HepG2 (cell line): ENCODE measurements around the gene PPP4R4.

Experiments
- AGO1 ChIP-seq: fragments of 200-400 bp; formaldehyde crosslinking; IDR thresholded peaks from 2 replicates; pipeline ENCODE4 v1.6.1; 2017; ENCODE audit warnings: mild to moderate bottlenecking, low read depth, low read length, moderate library complexity; ENCODE audit not compliant: poor library complexity, severe bottlenecking
- KAT7 ChIP-seq: IDR thresholded peaks from 2 replicates; pipeline ENCODE4 v1.6.1; 2018; ENCODE audit warnings: borderline replicate concordance, missing compliant biosample characterization
- MBNL3 ChIP-seq: fragments of 250-450 bp; sonication (Bioruptor Pico); conservative IDR thresholded peaks from 2 replicates; pipeline ENCODE4 v1.8.0; 2022; ENCODE audit warnings: mild to moderate bottlenecking, inconsistent platforms
- SIN3A ChIP-seq: IDR thresholded peaks from 2 replicates; pipeline ENCODE4 v1.6.1; 2011; ENCODE audit warnings: low read depth, mild to moderate bottlenecking, control low read depth, low read length, borderline replicate concordance
- SIN3B ChIP-seq: fragments of 150-350 bp; IDR thresholded peaks from 2 replicates; pipeline ENCODE4 v1.6.1; 2014; ENCODE audit warnings: low read length
- TF ChIP-seq, protein P1 (sequence below): fragments of 450-650 bp; IDR thresholded peaks from 2 replicates; pipeline ENCODE4 v1.6.1; 2017; ENCODE audit warnings: mild to moderate bottlenecking
- TF ChIP-seq, protein P2 (sequence below), 2 experiments: sonication (generic) in 1 of 2; formaldehyde crosslinking in 1 of 2; IDR thresholded peaks; 2 replicates each; pipeline versions ENCODE4 v1.4.0 to v1.6.1; 2018 to 2020; ENCODE audit warnings: missing genetic modification reagents in 2 of 2, borderline replicate concordance in 1 of 2, low read depth in 1 of 2, mild to moderate bottlenecking in 1 of 2, missing biosample characterization in 1 of 2
- TF ChIP-seq, protein P3 (sequence below): sonication (generic); formaldehyde crosslinking; IDR thresholded peaks from 2 replicates; pipeline ENCODE4 v1.4.0; 2020; ENCODE audit warnings: missing genetic modification reagents
- TF ChIP-seq, protein P4 (sequence below): sonication (generic); formaldehyde crosslinking; IDR thresholded peaks from 2 replicates; pipeline ENCODE4 v1.5.0; 2020; ENCODE audit warnings: mild to moderate bottlenecking, missing genetic modification reagents

DNA sequence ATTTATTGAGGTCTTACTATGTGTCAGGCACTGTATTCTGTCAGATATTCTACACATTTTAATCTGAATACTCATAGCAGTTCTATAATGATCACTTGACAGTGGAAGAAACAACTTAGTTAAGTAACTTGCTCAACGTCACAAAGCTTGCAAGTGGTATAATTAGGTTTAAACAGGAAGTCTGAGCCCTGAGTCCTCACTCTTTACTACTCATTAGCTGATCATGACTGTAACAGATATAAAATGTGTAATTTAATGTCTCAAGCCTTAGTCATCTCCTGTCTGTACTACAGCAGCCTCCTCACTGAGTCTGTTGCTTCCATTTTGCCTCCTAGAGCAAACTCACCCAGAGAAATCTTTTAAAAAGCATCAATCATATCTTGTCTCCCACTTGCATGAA is 38.9 kb downstream of the PPP4R4 start:
- TF ChIP-seq, protein P1, sequence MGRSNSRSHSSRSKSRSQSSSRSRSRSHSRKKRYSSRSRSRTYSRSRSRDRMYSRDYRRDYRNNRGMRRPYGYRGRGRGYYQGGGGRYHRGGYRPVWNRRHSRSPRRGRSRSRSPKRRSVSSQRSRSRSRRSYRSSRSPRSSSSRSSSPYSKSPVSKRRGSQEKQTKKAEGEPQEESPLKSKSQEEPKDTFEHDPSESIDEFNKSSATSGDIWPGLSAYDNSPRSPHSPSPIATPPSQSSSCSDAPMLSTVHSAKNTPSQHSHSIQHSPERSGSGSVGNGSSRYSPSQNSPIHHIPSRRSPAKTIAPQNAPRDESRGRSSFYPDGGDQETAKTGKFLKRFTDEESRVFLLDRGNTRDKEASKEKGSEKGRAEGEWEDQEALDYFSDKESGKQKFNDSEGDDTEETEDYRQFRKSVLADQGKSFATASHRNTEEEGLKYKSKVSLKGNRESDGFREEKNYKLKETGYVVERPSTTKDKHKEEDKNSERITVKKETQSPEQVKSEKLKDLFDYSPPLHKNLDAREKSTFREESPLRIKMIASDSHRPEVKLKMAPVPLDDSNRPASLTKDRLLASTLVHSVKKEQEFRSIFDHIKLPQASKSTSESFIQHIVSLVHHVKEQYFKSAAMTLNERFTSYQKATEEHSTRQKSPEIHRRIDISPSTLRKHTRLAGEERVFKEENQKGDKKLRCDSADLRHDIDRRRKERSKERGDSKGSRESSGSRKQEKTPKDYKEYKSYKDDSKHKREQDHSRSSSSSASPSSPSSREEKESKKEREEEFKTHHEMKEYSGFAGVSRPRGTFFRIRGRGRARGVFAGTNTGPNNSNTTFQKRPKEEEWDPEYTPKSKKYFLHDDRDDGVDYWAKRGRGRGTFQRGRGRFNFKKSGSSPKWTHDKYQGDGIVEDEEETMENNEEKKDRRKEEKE = no peak
- TF ChIP-seq, protein P2, sequence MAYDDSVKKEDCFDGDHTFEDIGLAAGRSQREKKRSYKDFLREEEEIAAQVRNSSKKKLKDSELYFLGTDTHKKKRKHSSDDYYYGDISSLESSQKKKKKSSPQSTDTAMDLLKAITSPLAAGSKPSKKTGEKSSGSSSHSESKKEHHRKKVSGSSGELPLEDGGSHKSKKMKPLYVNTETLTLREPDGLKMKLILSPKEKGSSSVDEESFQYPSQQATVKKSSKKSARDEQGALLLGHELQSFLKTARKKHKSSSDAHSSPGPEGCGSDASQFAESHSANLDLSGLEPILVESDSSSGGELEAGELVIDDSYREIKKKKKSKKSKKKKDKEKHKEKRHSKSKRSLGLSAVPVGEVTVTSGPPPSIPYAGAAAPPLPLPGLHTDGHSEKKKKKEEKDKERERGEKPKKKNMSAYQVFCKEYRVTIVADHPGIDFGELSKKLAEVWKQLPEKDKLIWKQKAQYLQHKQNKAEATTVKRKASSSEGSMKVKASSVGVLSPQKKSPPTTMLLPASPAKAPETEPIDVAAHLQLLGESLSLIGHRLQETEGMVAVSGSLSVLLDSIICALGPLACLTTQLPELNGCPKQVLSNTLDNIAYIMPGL (CRISPR knock-in tag; IDR thresholded peaks at IDR 0.05; ENCODE audit: borderline replicate concordance in 1 of 2, low read depth in 1 of 2) = no peak
- TF ChIP-seq KAT7 (no peak), SIN3B (no peak), SIN3A (no peak), AGO1 (no peak), MBNL3 (CRISPR knock-in tag) (no peak)
- TF ChIP-seq, protein P3, sequence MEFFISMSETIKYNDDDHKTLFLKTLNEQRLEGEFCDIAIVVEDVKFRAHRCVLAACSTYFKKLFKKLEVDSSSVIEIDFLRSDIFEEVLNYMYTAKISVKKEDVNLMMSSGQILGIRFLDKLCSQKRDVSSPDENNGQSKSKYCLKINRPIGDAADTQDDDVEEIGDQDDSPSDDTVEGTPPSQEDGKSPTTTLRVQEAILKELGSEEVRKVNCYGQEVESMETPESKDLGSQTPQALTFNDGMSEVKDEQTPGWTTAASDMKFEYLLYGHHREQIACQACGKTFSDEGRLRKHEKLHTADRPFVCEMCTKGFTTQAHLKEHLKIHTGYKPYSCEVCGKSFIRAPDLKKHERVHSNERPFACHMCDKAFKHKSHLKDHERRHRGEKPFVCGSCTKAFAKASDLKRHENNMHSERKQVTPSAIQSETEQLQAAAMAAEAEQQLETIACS = no peak
- TF ChIP-seq, protein P4, sequence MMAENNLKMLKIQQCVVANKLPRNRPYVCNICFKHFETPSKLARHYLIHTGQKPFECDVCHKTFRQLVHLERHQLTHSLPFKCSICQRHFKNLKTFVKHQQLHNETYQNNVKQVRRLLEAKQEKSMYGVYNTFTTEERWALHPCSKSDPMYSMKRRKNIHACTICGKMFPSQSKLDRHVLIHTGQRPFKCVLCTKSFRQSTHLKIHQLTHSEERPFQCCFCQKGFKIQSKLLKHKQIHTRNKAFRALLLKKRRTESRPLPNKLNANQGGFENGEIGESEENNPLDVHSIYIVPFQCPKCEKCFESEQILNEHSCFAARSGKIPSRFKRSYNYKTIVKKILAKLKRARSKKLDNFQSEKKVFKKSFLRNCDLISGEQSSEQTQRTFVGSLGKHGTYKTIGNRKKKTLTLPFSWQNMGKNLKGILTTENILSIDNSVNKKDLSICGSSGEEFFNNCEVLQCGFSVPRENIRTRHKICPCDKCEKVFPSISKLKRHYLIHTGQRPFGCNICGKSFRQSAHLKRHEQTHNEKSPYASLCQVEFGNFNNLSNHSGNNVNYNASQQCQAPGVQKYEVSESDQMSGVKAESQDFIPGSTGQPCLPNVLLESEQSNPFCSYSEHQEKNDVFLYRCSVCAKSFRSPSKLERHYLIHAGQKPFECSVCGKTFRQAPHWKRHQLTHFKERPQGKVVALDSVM (CRISPR knock-in tag) = no peak
